GM19240 (cell line): Measurements from ENCODE around the gene BRPF3.
"Not testable (repeated sequence)": the region's sequence is repeated elsewhere in the genome, so short reads cannot be mapped to it uniquely, and the experiment has no call there.

Source experiments
- DNase-seq: peaks from one replicate; pipeline ENCODE4 v3.0.0; 2011; ENCODE audit warnings: low spot score; ENCODE audit not compliant: insufficient read length

The BRPF3 gene

DNA sequence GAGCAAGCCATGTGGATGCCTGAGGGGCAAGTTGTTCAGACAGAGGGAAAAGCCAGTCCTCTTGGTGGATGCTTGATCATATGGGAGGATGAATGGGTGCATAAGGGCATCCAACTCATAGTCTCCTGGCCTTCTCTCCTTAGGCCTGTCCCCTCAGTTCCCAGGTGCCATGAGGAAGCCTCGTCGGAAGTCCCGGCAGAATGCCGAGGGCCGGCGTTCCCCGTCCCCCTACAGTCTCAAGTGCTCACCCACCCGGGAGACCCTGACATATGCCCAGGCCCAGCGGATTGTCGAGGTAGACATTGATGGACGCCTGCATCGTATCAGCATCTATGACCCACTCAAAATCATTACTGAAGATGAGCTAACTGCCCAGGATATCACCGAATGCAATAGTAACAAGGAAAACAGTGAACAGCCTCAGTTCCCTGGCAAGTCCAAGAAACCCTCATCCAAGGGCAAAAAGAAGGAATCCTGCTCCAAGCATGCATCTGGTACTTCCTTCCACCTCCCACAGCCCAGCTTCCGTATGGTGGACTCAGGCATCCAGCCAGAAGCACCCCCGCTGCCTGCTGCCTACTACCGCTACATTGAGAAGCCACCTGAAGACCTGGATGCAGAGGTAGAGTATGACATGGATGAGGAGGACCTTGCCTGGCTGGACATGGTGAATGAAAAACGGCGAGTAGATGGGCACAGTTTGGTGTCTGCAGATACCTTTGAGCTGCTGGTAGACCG is 3.8 kb downstream of the BRPF3 start:
- no peak for DNase-seq

GRCh38 chr6:36200998-36201596 is 4.6 kb downstream of the BRPF3 start:
- no peak for DNase-seq

- no peak for DNase-seq
These were observed 5.1 kb downstream of the BRPF3 start for GRCh38 chr6:36201612-36202011.

GRCh38 chr6:36202101-36202500 is 5.6 kb downstream of the BRPF3 start:
- DNase-seq: no peak

- DNase-seq: peak; percentile 19
These were observed 7.7 kb downstream of the BRPF3 start for GRCh38 chr6:36204068-36204753.

DNA sequence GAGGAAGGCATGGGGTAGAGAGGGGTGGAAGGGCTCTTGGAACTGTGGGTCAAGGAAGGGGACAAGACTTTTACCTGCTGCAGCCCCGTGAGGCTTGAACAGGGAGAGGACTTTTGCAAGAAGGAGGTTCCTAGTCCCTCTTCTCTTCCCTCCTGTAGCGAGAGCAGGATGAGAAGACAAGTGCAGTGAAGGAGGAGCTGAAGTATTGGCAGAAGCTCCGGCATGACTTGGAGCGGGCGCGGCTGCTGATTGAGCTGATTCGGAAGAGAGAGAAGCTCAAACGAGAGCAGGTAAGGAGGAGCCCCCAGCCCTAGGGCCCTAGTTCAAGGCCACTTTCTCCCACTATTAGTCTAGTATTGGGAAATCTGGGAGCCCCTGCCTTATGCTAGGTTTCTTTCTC is 10.6 kb downstream of the BRPF3 start:
- DNase-seq: no peak

GRCh38 chr6:36209606-36210005 is 13.1 kb downstream of the BRPF3 start:
- no peak for DNase-seq

GRCh38 chr6:36210182-36210581 is 13.6 kb downstream of the BRPF3 start:
- no peak for DNase-seq

DNA sequence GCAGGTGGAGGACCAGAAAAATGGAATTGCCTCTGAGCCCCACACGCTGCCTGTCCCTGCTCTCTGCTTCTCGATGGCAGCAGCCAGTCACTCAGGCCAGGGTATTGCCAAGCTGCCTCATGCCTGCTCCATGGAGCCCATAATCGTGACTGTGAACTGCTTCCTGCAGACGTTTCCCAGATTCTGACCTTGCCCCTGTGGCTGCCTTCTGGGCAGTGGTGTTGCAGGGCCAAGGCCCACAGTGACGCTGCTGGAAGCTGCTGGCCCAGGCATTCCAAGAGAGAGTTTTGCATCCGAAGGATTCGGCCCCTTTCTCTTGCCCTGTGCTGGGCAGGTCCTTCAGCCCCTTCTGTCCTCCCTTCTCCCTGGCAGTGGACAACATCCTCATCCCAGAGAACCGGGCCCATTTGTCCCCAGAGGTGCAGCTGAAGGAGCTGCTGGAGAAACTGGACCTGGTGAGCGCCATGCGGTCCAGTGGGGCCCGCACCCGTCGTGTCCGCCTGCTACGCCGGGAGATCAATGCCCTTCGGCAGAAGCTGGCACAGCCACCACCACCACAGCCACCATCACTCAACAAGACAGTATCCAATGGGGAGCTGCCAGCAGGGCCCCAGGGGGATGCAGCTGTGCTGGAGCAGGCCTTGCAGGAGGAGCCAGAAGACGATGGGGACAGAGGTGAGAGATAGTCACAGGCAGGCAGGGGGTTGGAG is 14.5 kb downstream of the BRPF3 start:
- DNase-seq: no peak

GRCh38 chr6:36216559-36216958 is 20.0 kb downstream of the BRPF3 start:
- no peak for DNase-seq

- DNase-seq: no peak
These were observed 20.6 kb downstream of the BRPF3 start for GRCh38 chr6:36217188-36217587.

- DNase-seq: no peak
These were observed 21.4 kb downstream of the BRPF3 start for GRCh38 chr6:36217946-36218345.

DNA sequence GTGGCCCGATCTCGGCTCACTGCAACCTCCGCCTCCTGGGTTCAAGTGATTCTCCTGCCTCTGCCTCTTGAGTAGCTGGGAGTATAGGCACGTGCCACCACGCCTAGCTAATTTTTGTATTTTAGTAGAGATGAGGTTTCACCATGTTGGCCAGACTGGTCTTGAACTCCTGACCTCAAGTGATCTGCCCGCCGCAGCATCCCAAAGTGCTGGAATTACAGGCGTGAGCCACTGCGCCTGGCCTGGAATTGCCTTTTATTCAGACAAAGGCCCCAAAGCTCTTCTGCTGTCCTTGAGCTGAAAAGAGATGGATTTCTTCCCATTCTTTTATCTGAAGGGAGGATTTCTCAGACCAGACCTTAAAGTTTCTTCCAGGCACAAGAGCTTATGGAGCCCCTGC is 22.0 kb downstream of the BRPF3 start:
- DNase-seq: not testable (repeated sequence)

GRCh38 chr6:36219081-36219480 is 22.5 kb downstream of the BRPF3 start:
- no peak for DNase-seq

DNA sequence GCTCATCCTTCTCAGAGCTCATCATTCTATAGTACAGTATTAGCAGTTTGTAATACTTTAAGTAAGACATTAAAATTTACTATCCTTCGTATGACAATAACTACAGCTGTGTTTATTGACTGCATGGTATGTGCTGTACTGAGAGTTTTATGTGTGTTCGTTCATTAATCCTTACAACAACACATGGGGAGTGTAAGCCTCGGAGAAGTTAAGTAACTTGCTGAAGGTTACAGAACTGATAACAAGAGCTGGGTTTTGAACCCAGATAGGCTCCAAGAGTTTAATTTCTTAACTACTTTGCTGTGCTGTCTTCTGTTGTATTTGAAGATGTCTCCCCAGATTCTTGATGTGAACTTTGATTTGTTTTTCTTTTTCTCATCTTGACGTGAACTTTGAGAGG is 23.7 kb downstream of the BRPF3 start:
- no peak for DNase-seq

DNA sequence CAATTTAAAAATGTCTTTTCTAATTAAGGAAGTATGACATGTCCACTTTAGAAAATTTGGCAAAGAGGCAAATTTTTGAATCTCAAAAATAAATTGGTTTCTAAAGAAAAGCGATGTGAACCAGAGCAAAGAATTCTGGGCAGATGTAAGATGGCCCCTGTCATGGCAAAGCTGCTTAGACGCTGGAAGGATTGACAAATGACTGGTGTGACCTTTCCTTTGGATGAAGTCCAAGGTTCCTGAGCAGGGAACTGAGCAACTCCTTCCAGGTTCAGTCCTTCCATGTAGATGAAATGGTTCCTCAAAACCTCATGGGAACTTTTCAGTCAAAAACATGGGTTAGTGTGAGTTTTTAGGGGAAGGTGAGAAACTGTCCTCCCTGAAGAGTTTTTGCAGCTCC is 25.1 kb downstream of the BRPF3 start:
- no peak for DNase-seq

- DNase-seq: no peak
These were observed 26.4 kb downstream of the BRPF3 start for GRCh38 chr6:36222924-36223323.

DNA sequence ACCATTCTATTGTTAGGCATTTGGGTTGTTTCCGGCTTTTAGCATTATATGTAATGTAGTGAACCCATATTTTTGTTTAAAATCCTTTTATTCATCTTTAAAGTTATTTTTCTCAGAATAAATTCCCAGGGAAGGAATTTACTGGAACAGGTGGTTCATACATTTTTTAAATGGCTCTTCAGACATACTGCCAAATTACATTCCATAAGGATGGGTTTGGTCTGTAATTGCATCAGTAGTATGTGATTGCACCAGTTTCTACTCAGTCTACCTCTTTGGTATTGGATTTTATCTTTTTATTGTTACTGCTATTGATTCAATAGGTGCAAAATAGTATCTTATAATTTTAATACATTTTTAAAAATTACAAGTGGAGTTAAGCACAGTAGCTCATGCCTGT is 27.2 kb downstream of the BRPF3 start:
- no peak for DNase-seq

DNA sequence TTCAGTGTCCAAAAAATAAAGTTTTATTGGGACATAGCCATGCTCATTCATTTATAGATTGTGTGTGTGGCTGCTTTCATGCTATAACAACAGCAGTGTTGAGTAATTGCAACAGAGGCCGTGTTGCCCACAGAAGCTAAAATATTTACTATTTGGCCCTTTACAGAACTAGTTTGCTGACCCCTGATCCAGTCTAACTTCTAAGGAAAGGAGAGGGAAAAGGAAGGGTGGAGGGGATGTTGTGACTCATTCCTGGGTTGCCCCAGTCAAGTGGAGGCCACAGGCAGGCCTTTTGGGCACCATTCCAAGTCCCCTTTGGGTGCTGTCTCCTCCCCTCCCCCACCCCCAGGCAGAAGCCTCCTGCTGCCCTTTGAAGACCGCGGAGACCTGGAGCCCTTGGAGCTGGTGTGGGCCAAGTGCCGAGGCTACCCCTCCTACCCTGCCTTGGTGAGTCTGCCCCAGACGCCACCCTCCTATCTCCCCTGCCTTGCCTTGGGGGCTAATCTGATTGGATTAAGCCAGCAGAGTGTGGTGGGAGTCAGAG is 28.4 kb downstream of the BRPF3 start:
- DNase-seq: no peak

DNA sequence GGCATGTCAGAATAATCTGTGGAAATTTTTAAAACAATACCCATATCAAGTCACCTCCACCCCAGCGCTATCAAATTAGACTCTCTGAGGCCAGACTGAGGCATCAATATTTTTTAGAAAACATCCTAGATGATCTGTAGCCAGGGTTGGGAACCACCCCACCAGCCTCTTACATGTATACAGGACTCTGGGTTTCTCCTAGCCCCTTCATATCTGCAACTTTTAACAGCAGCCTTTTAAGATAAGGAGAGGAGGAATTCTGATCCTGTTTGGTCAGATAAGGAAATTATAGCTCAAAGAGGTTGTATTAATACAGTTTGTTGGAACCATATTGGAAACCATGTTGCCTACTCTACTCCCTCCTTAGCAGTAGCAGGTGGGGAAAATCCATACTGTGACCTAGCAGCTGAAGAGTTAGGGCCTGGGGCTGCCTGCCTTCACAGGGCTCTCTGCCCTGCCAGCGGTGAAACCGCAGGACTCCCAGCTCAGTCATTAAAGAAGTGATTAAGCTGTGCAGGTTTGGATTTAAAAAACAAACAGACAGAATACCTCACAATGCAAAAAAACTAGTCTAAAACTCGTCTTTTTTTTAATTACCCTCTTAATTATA is 30.0 kb downstream of the BRPF3 start:
- no peak for DNase-seq
